GM12865 (cell line): ENCODE data around the gene ARL3.

ENCODE experiments used
- DNase-seq: peaks from one replicate; pipeline ENCODE4 v3.0.0; 2010; ENCODE audit warnings: low read depth
- H3K4me3 ChIP-seq: 2 replicates; pipeline ENCODE4 v1.5.1; 2011; ENCODE audit warnings: mild to moderate bottlenecking, low read depth, low read length, control low read depth
- TF ChIP-seq, protein P1 (sequence below): IDR thresholded peaks from 2 replicates; pipeline ENCODE4 v1.5.1; 2011; ENCODE audit warnings: low read length, control low read depth, low read depth, inconsistent platforms; ENCODE audit not compliant: insufficient read depth; ENCODE audit errors: missing control alignments

Gene ARL3

DNA sequence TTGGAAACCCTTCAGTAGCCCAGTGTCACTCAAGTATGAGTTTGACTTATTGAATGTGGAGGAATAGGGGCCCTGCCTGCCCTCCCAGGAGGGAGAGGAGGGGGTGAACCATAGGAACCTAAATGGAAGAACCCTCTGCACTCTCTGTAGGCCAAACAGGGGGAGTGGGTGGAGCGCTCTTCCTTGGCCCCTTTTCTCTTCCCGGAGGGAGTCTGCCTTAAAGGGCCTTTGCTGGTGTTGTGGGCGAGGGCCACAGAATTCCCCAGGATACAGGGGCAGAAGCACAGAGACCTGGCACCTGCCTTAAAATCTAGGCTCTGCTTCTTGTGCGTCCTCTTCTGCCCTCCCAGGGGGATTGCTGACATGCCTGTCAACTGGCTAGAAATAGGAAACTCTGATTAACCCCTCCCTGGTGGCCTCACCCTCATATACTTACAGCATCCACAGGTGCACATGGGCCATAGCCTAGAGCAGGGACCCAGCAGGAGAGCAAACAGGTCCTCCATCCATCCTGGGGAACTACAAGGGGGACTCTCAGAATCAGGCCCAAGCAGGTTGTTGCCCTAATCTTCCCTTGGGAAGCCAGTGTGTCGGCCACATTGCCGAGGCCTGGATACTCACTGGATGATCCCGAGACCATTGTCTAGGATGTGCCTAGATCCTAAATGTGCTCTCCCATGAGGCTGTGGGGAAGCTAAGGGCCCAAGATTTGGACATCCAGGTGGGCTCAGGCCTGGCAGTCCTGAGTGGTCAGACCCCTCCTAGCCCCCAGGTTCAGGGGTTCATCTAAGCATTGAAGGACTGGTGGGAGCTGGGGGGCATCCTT is 66.5 kb downstream of the ARL3 start:
- TF ChIP-seq, protein P1, sequence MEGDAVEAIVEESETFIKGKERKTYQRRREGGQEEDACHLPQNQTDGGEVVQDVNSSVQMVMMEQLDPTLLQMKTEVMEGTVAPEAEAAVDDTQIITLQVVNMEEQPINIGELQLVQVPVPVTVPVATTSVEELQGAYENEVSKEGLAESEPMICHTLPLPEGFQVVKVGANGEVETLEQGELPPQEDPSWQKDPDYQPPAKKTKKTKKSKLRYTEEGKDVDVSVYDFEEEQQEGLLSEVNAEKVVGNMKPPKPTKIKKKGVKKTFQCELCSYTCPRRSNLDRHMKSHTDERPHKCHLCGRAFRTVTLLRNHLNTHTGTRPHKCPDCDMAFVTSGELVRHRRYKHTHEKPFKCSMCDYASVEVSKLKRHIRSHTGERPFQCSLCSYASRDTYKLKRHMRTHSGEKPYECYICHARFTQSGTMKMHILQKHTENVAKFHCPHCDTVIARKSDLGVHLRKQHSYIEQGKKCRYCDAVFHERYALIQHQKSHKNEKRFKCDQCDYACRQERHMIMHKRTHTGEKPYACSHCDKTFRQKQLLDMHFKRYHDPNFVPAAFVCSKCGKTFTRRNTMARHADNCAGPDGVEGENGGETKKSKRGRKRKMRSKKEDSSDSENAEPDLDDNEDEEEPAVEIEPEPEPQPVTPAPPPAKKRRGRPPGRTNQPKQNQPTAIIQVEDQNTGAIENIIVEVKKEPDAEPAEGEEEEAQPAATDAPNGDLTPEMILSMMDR: no peak
- DNase-seq: peak; percentile 55
- H3K4me3 ChIP-seq: peak overlapping the region; percentile 90

- TF ChIP-seq, protein P1: no peak
- H3K4me3 ChIP-seq: peak overlapping the region; percentile 90
- DNase-seq: peak; percentile 72
Measured at GRCh38 chr10:102646610-102647442, 67.4 kb downstream of the ARL3 start.

DNA sequence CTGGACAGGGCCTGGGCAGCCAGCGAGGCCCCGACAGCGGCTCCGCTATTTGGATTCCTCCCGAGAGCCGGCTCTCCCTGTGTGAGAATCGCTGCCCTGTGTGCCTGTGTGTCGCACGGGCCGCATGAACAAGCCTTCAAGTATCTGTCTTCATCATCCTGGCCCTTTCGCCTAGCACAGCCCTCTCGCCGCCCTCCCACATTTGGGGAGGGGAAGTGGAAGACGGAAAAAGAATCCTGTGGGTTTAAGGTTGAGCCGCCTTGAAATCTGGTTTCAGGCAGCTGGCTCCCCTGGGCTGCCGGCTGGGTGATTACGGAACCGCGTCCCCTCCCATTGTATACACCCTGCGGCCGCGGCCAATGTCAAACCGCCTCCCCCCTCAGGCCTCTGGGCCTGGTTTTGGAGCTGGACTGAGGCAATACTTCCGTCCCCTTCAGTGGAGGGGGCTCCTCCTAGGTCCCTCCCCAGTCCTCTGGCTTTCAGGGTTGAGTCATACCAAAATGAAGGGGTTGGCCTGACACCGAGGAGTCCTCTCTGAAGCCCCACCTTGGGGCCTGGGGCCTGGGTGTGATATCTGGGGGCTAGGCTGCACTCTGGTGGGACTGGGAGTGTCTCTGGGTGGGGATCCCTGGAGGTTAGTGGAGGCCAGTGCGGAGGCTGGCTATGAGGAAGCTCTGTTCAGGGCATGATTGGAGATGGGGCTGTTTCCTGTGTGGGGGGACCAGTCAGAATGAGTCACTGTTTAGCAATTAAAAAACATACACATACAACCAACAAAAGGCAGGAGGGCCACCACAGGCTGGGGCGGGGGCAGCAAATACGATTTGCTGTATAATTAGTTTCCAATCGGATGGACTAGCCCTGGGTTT is 68.2 kb downstream of the ARL3 start:
- peak; percentile 93 for DNase-seq
- TF ChIP-seq, protein P1: no peak
- H3K4me3 ChIP-seq: peak overlapping the region; percentile 90

DNA sequence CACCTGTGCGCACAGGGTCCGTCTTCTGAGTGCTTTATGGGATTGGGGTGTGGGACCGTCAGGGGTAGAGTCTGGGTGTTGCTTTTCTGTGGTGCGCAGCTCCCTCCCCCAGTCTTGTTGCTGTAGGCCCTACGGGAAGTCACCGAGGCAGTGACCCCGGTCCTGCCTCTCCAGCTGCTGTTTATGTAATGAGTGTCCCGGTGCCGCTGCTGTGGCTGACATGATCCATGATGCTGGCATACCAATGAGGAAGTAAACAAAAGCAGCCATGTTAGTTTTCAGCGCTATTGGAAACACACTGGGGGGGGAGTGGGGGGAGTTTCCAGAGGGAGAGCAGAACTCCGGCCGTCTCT is 68.8 kb downstream of the ARL3 start:
- DNase-seq: peak; percentile 76
- TF ChIP-seq, protein P1: no peak

DNA sequence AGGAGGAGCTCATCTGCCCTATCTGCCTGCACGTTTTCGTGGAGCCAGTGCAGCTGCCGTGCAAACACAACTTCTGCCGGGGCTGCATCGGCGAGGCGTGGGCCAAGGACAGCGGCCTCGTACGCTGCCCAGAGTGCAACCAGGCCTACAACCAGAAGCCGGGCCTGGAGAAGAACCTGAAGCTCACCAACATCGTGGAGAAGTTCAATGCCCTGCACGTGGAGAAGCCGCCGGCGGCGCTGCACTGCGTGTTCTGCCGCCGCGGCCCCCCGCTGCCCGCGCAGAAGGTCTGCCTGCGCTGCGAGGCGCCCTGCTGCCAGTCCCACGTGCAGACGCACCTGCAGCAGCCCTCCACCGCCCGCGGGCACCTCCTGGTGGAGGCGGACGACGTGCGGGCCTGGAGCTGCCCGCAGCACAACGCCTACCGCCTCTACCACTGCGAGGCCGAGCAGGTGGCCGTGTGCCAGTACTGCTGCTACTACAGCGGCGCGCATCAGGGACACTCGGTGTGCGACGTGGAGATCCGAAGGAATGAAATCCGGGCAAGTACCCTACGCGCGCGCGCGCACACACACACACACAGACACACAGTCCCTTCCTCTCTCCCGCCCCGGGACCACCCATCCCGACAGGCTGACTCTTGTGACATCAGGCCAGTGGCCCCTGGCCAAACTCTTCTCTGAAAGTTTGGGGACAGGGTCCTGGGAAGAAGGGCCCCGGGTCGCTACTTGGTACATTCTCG is 69.4 kb downstream of the ARL3 start:
- TF ChIP-seq, protein P1: peak; percentile 69

More for the DNA sequence above, 68.8 kb downstream of the ARL3 start:
- peak overlapping the region; percentile 90 for H3K4me3 ChIP-seq

More for the DNA sequence above, 69.4 kb downstream of the ARL3 start:
- H3K4me3 ChIP-seq: peak overlapping the region; percentile 90
- DNase-seq: peak; percentile 91
